PC-9 (cell line): ENCODE results near the gene NAA15. TPM values are rescaled to one million over a fixed set of nuclear protein-coding genes. Genes with fewer than 3 reads are reported as not detected.

Experiments
- BruUV-seq: library from RNA; stranded (reverse); fragments of 400-500 nt; replicated peaks from 2 replicates; lab custom pipeline; 2021; lab: Mats Ljungman, UMichigan
- CTCF ChIA-PET: fragments of 300-600 bp; sonication (Branson Sonifier 250); formaldehyde crosslinking; loops from one replicate; lab custom pipeline; 2022; ENCODE audit warnings: antibody characterized with exemption; lab: Charles Lee
- POLR2A ChIA-PET: fragments of 300-600 bp; sonication (Branson Sonifier 250); formaldehyde crosslinking; loops from one replicate; lab custom pipeline; 2022; ENCODE audit warnings: antibody characterized with exemption; ENCODE audit not compliant: unreplicated experiment; lab: Charles Lee
- DNase-seq, 2 experiments: peaks; one replicate each; pipeline versions ENCODE4 v3.0.0 to v3.0.0-alpha.2; 2015 to 2022; ENCODE audit warnings: mixed read lengths in 1 of 2
- H2AFZ ChIP-seq: fragments of 200-600 bp; sonication (generic); 2 replicates; pipeline ENCODE4 v1.8.1; 2017; ENCODE audit warnings: antibody characterized with exemption
- H3F3A ChIP-seq: fragments of 200-600 bp; sonication (generic); 2 replicates; pipeline ENCODE4 v1.8.1; 2017; ENCODE audit warnings: antibody characterized with exemption, mild to moderate bottlenecking, low read depth; ENCODE audit not compliant: insufficient read depth
- H3K27ac ChIP-seq: fragments of 200-600 bp; sonication (generic); 2 replicates; pipeline ENCODE4 v1.6.1; 2016; ENCODE audit warnings: mixed run types
- H3K27me3 ChIP-seq: fragments of 200-600 bp; sonication (generic); 2 replicates; pipeline ENCODE4 v1.6.1; 2016; ENCODE audit warnings: low read depth, mixed run types; ENCODE audit not compliant: insufficient read depth
- H3K36me3 ChIP-seq: fragments of 200-600 bp; sonication (generic); 2 replicates; pipeline ENCODE4 v1.6.1; 2016; ENCODE audit warnings: low read depth, mixed run types
- H3K4me1 ChIP-seq: fragments of 200-600 bp; sonication (generic); replicated peaks from 2 replicates; pipeline ENCODE4 v1.6.1; 2016; ENCODE audit warnings: mixed run types; ENCODE audit not compliant: insufficient read depth
- H3K4me2 ChIP-seq: fragments of 200-600 bp; sonication (generic); 2 replicates; pipeline ENCODE4 v1.6.1; 2017; ENCODE audit warnings: mixed run types
- H3K4me3 ChIP-seq: fragments of 200-600 bp; sonication (generic); 2 replicates; pipeline ENCODE4 v1.6.1; 2016; ENCODE audit warnings: mixed run types
- H3K79me2 ChIP-seq: fragments of 200-600 bp; sonication (generic); 2 replicates; pipeline ENCODE4 v1.6.1; 2017; ENCODE audit warnings: low read depth, mixed run types
- H3K9me2 ChIP-seq: fragments of 200-600 bp; sonication (generic); 2 replicates; pipeline ENCODE4 v1.8.1; 2017; ENCODE audit warnings: mild to moderate bottlenecking; ENCODE audit not compliant: insufficient read depth
- H3K9me3 ChIP-seq: fragments of 200-600 bp; sonication (generic); 2 replicates; pipeline ENCODE4 v1.8.1; 2016; ENCODE audit warnings: low read depth; ENCODE audit not compliant: insufficient read depth
- H4K20me1 ChIP-seq: fragments of 200-600 bp; sonication (generic); 2 replicates; pipeline ENCODE4 v1.8.1; 2017; ENCODE audit not compliant: insufficient read depth
- EZH2 ChIP-seq: fragments of 200-600 bp; sonication (generic); IDR thresholded peaks from 2 replicates; pipeline ENCODE4 v1.8.0; 2017; ENCODE audit warnings: antibody characterized with exemption, low read depth
- intact Hi-C: fragments of 100-400 bp; cut with micrococcal nuclease; formaldehyde crosslinking; loops from one replicate; pipeline ENCODE4 v1.10.0; 2022; ENCODE audit not compliant: unreplicated experiment
- total RNA-seq: library from RNA; stranded (reverse); gene quantifications from 2 replicates; pipeline ENCODE4 v1.2.3, GENCODE V29; 2021
- TF ChIP-seq, protein P1 (sequence below): fragments of 200-600 bp; sonication (generic); conservative IDR thresholded peaks from 2 replicates; pipeline ENCODE4 v1.6.1; 2017; ENCODE audit warnings: mixed run types, antibody characterized with exemption, mild to moderate bottlenecking, moderate library complexity

The NAA15 gene
- total RNA-seq, 1 experiment from 2014 or later, result 43.8 TPM

DNA sequence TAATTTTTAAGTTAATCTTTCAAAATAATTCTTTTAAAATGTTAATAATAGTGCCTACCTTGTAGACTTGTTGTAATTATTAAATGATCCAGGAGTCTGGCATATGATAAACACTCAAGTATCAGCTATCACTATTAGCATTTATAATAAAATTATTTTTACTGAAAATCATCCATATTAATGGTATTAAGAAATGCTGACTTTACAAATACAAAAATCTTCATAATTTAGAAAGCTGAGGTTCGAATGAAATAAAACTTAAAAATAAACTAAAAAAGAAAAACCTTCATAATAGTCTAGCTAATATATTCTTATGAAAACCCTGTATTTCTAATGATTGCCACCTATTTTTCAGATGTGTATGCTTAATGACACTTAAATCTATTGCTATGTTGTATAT lies 26.5 kb upstream of the NAA15 start:
- Histone ChIP-seq H3K9me3 (no peaks in the 10 kb centered on the region), H3K4me3 (no peak overlapping the region), H3K4me2 (no peak overlapping the region), H3K27me3 (no peaks in the 10 kb centered on the region), H3K27ac (no peak overlapping the region), H3F3A (no peaks in the 10 kb centered on the region), H3K36me3 (no peaks in the 10 kb centered on the region), H3K79me2 (no peaks in the 10 kb centered on the region), H3K9me2 (no peaks in the 10 kb centered on the region), H2AFZ (no peak overlapping the region), H4K20me1 (no peaks in the 10 kb centered on the region), H3K4me1 (no peaks in the 10 kb centered on the region)
- intact Hi-C loops, result no loop called here
- TF ChIP-seq, protein P1, sequence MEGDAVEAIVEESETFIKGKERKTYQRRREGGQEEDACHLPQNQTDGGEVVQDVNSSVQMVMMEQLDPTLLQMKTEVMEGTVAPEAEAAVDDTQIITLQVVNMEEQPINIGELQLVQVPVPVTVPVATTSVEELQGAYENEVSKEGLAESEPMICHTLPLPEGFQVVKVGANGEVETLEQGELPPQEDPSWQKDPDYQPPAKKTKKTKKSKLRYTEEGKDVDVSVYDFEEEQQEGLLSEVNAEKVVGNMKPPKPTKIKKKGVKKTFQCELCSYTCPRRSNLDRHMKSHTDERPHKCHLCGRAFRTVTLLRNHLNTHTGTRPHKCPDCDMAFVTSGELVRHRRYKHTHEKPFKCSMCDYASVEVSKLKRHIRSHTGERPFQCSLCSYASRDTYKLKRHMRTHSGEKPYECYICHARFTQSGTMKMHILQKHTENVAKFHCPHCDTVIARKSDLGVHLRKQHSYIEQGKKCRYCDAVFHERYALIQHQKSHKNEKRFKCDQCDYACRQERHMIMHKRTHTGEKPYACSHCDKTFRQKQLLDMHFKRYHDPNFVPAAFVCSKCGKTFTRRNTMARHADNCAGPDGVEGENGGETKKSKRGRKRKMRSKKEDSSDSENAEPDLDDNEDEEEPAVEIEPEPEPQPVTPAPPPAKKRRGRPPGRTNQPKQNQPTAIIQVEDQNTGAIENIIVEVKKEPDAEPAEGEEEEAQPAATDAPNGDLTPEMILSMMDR, result no peak
- no peak for DNase-seq
- POLR2A ChIA-PET, result no interaction called here
- CTCF ChIA-PET, result no interaction called here
- no TSS peak for BruUV-seq

DNA sequence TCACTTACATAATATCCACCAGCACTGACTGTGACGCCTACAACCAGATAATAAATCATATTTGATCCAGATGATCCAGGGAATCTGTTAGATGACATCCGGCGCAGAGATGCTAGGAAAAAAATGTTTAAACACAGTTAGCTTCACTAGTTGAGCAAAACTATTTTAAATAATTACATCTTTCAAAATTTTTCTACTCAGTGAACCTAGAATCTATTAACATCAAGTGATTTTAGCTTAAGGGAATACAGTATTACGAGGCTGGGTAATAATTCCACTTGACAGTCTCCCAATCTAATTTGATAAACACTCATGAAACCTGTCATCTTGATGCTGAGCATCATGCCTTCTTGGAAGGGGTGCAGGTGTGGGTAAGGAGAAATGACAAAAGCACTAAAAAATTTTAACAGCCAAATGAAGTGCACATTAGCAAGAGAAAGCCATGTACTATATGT lies 26.0 kb upstream of the NAA15 start:
- H3K9me3 ChIP-seq, result no peaks in the 10 kb centered on the region
- ChIA-PET POLR2A (no interaction called here), CTCF (no interaction called here)
- H3K9me2 ChIP-seq, result no peaks in the 10 kb centered on the region
- DNase-seq, result no peak
- no peaks in the 10 kb centered on the region for H3K79me2 ChIP-seq
- H3K4me1 ChIP-seq, result no peaks in the 10 kb centered on the region
- H3K27me3 ChIP-seq, result no peaks in the 10 kb centered on the region
- TF ChIP-seq, protein P1, result no peak
- TF ChIP-seq EZH2, result no peak
- no peaks in the 10 kb centered on the region for H3K36me3 ChIP-seq
- no peak overlapping the region for H3K4me3 ChIP-seq
- intact Hi-C loops, result no loop called here
- no peak overlapping the region for H3K4me2 ChIP-seq
- no TSS peak for BruUV-seq
- H3K27ac ChIP-seq, result no peak overlapping the region
- no peaks in the 10 kb centered on the region for H4K20me1 ChIP-seq
- H3F3A ChIP-seq, result no peaks in the 10 kb centered on the region
- no peak overlapping the region for H2AFZ ChIP-seq

DNA sequence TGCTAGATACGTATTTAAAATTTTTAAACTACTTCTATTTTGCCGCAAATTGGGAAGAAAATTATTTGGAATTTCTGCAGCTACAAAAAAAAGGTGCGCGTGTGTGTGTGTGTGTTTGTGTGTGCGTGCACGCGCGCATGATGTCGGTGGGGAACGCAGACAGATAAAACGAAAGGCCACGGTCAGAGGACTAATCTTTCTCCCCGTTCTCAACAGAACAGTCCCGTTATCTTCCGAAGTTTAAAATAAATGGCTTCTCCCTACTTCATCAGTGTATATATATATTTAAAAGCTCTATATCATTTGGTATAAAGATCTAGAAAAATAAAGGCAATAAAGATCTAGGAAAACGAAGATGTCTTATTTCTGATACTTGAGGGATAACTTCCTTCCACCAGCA lies 22.8 kb upstream of the NAA15 start:
- intact Hi-C loops, result no loop called here
- Histone ChIP-seq H3F3A (no peaks in the 10 kb centered on the region), H4K20me1 (no peaks in the 10 kb centered on the region), H3K4me3 (no peak overlapping the region), H3K4me1 (no peaks in the 10 kb centered on the region), H3K27me3 (no peaks in the 10 kb centered on the region), H3K36me3 (no peaks in the 10 kb centered on the region), H3K9me3 (no peaks in the 10 kb centered on the region), H2AFZ (no peak overlapping the region), H3K27ac (no peak overlapping the region), H3K4me2 (no peak overlapping the region), H3K9me2 (no peaks in the 10 kb centered on the region), H3K79me2 (no peaks in the 10 kb centered on the region)
- no peak for DNase-seq
- TF ChIP-seq EZH2, result no peak
- TF ChIP-seq, protein P1, result no peak
- ChIA-PET CTCF (interaction anchor here (0.6 kb wide), 1 partner anchor 44 kb away, joined by 3 read pairs; no protein-coding TSS in a partner anchor), POLR2A (no interaction called here)
- BruUV-seq, result no TSS peak
